Frontal cortex (tissue), 4 donors: Measurements from ENCODE around the gene FAM163B. TPM values are rescaled to one million over a fixed set of nuclear protein-coding genes. Genes with fewer than 3 reads are reported as not detected.
A peak's percentile ranks its signal among the peaks of the same experiment; 100 is the strongest.

Source experiments
- DNase-seq, 2 donors: peaks; one replicate each; pipeline ENCODE4 v3.0.0; 2012; ENCODE audit warnings: low spot score in 2 of 2
- FAIRE-seq: peaks from 2 replicates; lab custom pipeline; 2012; peaks lifted over from hg19 to GRCh38; lab: Jason Lieb, UNC
- total RNA-seq: library from RNA; depleted of rRNA; stranded (reverse); fragments of >200 nt; gene quantifications from one replicate; pipeline ENCODE4 v1.2.3, GENCODE V29; 2014
- donor health status: control.
- donor health status: control.
- donor health status: control.

The FAM163B gene
- total RNA-seq, 1 donor from 2014 or later: 12.6 TPM

GRCh38 chr9:133585481-133586351 lies 23.5 kb downstream of the FAM163B start:
- DNase-seq (no peak), FAIRE-seq (no peak)

- FAIRE-seq (no peak), DNase-seq (no peak)
These were observed 24.4 kb downstream of the FAM163B start for GRCh38 chr9:133584559-133585476.

GRCh38 chr9:133584167-133584558 lies 25.0 kb downstream of the FAM163B start:
- FAIRE-seq (no peak), DNase-seq (no peak)

GRCh38 chr9:133583586-133583985 lies 25.6 kb downstream of the FAM163B start:
- FAIRE-seq (no peak), DNase-seq (no peak)

GRCh38 chr9:133583111-133583510 lies 26.1 kb downstream of the FAM163B start:
- FAIRE-seq (no peak), DNase-seq (no peak)

DNA sequence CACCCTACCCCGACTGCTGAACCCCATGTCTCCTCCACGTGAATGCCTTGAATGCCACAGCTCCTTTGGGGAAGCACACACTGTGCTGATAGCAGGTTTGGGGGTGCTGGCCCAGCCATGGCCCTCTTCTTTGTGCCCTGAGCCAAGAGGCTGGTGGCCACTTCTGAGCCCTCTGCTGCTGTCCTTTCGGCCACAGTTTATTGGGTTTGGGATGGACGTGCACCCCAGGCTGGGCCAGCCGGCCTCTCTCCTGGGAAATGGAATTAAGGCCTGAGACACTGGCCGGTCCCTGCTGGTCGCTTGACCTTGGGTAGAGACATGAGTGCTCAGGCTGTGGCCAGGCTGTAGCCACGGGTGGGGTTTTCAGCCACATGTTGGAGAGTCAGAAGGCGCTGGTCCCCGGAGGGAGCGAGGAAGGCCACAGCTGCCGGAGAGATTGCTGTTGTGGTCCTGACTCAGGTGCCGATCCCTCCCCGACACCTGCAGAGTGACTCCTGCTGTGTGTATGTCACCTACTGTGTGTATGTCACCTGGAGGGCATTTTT lies 26.6 kb downstream of the FAM163B start:
- FAIRE-seq (no peak), DNase-seq (no peak)

DNA sequence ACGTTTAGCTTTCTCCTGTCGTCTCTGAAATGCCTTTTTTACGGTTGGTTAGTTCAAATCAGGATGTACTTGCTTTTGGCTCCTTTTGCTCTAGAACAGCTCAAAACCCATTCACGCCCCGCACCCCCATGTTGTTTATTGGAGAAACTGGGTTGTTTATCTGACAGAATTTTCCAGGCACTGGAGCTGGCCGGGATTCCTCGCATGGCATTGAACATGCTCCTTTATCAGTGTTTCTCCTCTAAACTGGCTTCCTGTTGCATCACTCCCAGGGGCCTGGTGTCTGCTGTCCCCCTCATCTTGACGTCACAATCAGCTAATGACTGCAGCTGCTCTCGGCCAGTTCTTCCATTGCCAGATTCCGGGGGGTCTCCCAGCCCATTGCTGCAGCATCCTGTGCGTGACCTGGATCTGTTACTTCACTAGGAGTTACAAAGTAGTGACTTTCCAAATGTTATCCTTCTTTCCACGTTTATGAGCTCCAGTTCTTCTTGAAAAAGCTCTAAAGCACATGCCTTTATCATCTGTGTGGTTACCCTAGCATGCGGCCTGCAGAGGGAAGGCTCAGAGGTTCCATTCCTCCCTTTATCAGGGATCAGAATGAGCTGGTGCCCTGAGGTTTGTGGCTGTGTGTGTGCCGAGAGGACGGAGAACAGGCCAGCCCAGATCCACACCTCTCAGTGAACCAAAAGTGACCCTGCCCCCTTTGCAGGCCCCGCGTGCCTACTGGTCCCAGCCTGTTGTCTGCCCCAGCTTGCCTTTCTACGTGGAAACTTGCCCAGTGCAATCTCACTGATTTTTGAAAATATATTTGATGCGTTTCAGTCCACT lies 27.5 kb downstream of the FAM163B start:
- DNase-seq (no peak), FAIRE-seq (no peak)

DNA sequence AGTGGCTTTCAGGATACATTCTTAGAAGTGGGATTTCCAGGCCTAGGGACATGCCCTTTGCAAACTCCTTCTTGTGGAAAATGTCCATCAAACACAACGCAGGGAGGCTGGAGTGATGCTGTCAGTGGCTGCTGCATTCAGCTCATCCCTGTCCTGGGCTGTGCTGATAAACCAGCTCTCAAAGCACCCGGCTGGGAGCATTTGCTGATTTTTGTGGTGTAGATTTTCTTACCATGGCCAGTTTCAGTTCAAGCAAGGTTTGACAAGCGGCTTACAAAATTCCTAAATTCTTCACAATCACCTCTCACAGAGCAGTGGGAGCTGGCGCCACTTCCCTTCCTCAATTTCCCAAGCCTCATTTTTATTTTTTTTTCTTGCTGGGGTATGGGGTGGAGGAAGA lies 28.2 kb downstream of the FAM163B start:
- no peak for FAIRE-seq
- DNase-seq: no peak

DNA sequence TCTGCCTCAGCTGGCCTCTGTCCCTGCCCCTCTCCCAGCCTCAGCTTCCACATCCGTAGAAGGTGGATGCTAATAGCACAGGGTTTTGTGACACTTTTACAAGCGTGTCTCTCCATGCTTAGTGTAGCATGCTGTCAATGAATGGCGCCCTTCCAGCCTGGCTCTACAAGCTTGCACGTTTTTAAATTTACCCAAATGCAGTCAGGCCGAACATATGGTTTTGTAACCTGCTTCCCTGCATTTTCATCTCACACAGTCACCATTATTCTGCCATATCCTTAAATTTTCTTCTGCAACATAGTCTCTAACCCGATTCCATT lies 28.8 kb downstream of the FAM163B start:
- FAIRE-seq: no peak
- DNase-seq: no peak

DNA sequence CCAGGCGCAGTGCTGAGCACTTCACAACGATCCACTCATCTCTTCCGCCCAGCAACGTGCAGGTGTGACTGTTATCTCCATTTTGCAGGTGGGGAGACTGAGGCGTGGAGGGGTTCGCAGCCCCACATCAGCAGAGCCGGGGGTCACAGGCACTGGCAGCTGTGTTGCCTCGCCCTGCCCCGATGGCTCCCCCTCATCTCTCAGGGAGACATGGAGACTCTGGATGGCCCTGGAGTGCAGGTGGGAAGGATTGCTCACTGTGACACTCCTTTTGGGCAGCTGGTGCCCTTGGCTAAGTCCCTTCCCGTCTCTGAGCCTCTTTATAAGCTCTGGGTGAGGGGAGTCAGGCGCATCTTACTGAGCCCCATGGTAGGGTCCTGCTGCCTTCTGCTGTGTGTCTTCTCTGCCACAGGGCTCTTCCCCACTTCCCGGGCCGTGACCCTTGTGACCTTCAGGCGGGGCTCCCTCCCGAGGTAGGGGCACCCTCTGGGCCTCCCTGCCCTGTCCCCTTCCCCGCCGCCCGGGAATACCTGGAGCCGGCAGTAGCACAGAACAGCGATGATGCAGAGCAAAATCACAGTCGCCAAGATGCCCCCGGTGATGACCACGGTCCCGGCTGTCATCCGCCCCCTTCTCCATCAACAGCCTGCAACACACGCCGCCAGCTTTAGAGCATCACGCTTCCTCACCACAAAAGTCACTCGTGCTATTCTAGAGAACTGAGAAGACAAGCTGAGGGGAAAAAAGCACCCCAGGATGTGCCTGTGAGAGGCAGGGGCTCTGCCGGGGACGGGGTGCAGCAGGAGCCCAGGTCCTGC lies 29.4 kb downstream of the FAM163B start:
- DNase-seq (no peak), FAIRE-seq (no peak)

GRCh38 chr9:133578524-133579441 lies 30.4 kb downstream of the FAM163B start:
- no peak for DNase-seq
- no peak for FAIRE-seq

- FAIRE-seq (no peak), DNase-seq (no peak)
These were observed 31.5 kb downstream of the FAM163B start for GRCh38 chr9:133577737-133578112.

GRCh38 chr9:133576875-133577736 lies 32.1 kb downstream of the FAM163B start:
- FAIRE-seq (no peak), DNase-seq (peak in 1 of 2 donors; percentile 62)

DNA sequence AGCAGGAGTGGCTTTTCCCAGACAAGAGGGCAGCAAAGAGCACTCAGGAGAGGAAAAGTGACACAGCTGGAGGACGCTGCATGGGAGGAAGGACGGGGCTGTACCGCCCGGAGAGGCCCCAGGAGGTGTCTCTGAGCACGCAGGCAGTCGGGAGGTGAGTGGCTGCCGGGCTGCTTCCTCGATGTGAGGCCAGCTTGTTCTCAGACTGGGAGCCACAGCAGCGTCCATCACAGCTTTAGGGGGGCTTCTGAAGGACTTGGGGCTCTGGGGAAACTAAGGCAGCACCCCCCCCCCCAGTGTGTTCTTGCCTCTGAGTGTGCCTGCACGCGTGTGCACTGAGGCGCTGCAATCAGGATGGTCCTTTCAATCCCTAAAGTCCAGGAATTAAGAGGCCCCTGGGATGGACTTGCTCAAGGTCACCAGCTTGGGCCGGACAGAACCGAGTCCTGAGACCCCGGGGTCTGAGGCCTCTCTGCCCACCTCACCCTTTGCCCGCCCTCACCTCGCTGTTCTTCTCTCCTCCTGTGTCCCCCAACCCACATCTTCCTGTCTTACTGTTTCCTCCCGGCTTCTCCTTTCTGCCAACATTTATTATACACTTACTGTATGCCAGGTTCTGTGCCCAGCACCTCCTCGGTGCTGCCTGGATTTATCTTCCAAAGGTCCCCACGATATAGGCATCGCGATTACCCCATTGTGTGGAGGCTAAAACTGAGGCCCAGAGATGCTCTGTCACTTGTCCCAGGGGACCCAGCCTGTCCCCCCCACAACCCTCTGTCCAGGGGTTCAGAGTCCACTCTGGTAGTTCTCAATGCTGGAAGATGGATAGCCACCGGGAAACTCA lies 32.9 kb downstream of the FAM163B start:
- no peak for FAIRE-seq
- no peak for DNase-seq

- FAIRE-seq: no peak
These were observed 33.8 kb downstream of the FAM163B start for GRCh38 chr9:133575186-133576030.

More at GRCh38 chr9:133575186-133576030, 33.8 kb downstream of the FAM163B start:
- DNase-seq: no peak
